Fibroblast of lung (primary cell): Measurements from ENCODE around the gene PCDHB4. TPM values are rescaled to one million over a fixed set of nuclear protein-coding genes. Genes with fewer than 3 reads are reported as not detected.
A peak's percentile ranks its signal among the peaks of the same experiment; 100 is the strongest.
"Not testable (repeated sequence)": the region's sequence is repeated elsewhere in the genome, so short reads cannot be mapped to it uniquely, and the experiment has no call there.

ENCODE experiments used
- DNase-seq, 2 donors: peaks; one replicate each; pipeline versions ENCODE4 v3.0.0 to v3.0.0-alpha.2; 2010; ENCODE audit warnings: low read depth in 2 of 2
- H2AFZ ChIP-seq: 2 replicates; pipeline ENCODE4 v1.5.1; 2012; ENCODE audit warnings: low read length, control low read depth, inconsistent platforms
- H3K27ac ChIP-seq: 2 replicates; pipeline ENCODE4 v1.5.1; 2011; ENCODE audit warnings: low read length, control low read depth; ENCODE audit not compliant: insufficient read depth
- H3K27me3 ChIP-seq: 2 replicates; pipeline ENCODE4 v1.5.1; 2011; ENCODE audit warnings: mild to moderate bottlenecking, low read length; ENCODE audit not compliant: control insufficient read depth, insufficient read depth
- H3K36me3 ChIP-seq: 2 replicates; pipeline ENCODE4 v1.5.1; 2011; ENCODE audit warnings: low read length; ENCODE audit not compliant: control insufficient read depth, insufficient read depth
- H3K4me1 ChIP-seq: 2 replicates; pipeline ENCODE4 v1.5.1; 2011; ENCODE audit warnings: low read length; ENCODE audit not compliant: control insufficient read depth, insufficient read depth; ENCODE audit errors: extremely low read depth
- H3K4me2 ChIP-seq: 2 replicates; pipeline ENCODE4 v1.5.1; 2011; ENCODE audit warnings: low read length, control low read depth; ENCODE audit not compliant: insufficient read depth; ENCODE audit errors: extremely low read depth
- H3K4me3 ChIP-seq, 4 experiments: fragments of 200-600 bp in 1 of 4; sonication (generic) in 1 of 4; replicated peaks in 1 of 4; 2 replicates each; pipeline ENCODE4 v1.5.1; 2011 to 2016; ENCODE audit warnings: low read length in 4 of 4, low read depth in 3 of 4, mild to moderate bottlenecking in 3 of 4, control low read depth in 2 of 4, inconsistent platforms in 1 of 4, mixed read lengths in 1 of 4; ENCODE audit not compliant: insufficient read depth in 1 of 4; ENCODE audit errors: control extremely low read depth in 1 of 4
- H3K79me2 ChIP-seq: 2 replicates; pipeline ENCODE4 v1.5.1; 2012; ENCODE audit warnings: mild to moderate bottlenecking, low read length, inconsistent platforms; ENCODE audit not compliant: control insufficient read depth, insufficient read depth
- H3K9ac ChIP-seq: 2 replicates; pipeline ENCODE4 v1.5.1; 2011; ENCODE audit warnings: mild to moderate bottlenecking, low read length, control low read depth; ENCODE audit not compliant: insufficient read depth
- H3K9me3 ChIP-seq: 2 replicates; pipeline ENCODE4 v1.5.1; 2012; ENCODE audit warnings: low read depth, low read length; ENCODE audit not compliant: control insufficient read depth, insufficient read depth
- H4K20me1 ChIP-seq: 2 replicates; pipeline ENCODE4 v1.5.1; 2011; ENCODE audit warnings: low read length; ENCODE audit not compliant: control insufficient read depth, insufficient read depth; ENCODE audit errors: extremely low read depth
- EZH2 ChIP-seq: IDR thresholded peaks from 2 replicates; pipeline ENCODE4 v1.5.1; 2012; ENCODE audit warnings: low read length, control low read depth, mild to moderate bottlenecking; ENCODE audit errors: missing control alignments
- polyA plus RNA-seq, 2 donors: library from polyadenylated mRNA; depleted of rRNA in 1 of 2; stranded (reverse) in 1 of 2; unstranded in 1 of 2; fragments of >200 nt; gene quantifications; 2 replicates each; pipeline ENCODE4 v1.2.1, GENCODE V29; 2011 to 2012; ENCODE audit warnings: missing spikeins in 1 of 2
- total RNA-seq: library from RNA; depleted of rRNA; stranded (reverse); fragments of >200 nt; gene quantifications from 2 replicates; pipeline ENCODE4 v1.2.1, GENCODE V29; 2014
- TF ChIP-seq, protein P1 (sequence below), 2 donors: IDR thresholded peaks in 1 of 2; conservative IDR thresholded peaks in 1 of 2; 1 replicate in 1 of 2; 2 replicates in 1 of 2; pipeline ENCODE4 v1.5.1; 2011 to 2012; ENCODE audit warnings: low read length in 2 of 2, control low read depth in 1 of 2, inconsistent platforms in 1 of 2, low read depth in 1 of 2, mild to moderate bottlenecking in 1 of 2

Gene PCDHB4
- total and polyA plus RNA-seq, 2 donors (not counting 1 experiment from before 2014, with no cell fraction given), result 0.27 to 0.50 TPM

DNA sequence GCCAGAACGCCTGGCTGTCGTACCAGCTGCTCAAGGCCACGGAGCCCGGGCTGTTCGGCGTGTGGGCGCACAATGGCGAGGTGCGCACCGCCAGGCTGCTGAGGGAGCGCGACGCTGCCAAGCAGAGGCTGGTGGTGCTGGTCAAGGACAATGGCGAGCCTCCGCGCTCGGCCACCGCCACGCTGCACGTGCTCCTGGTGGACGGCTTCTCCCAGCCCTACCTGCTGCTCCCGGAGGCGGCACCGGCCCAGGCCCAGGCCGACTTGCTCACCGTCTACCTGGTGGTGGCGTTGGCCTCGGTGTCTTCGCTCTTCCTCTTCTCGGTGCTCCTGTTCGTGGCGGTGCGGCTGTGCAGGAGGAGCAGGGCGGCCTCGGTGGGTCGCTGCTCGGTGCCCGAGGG, 25.0 kb upstream of the PCDHB4 start:
- not testable (repeated sequence) for H3K9me3 ChIP-seq, H3K27me3 ChIP-seq, H3K27ac ChIP-seq, H3K4me1 ChIP-seq, H3K36me3 ChIP-seq, H3K9ac ChIP-seq, H3K79me2 ChIP-seq, DNase-seq, H4K20me1 ChIP-seq, H2AFZ ChIP-seq, H3K4me3 ChIP-seq, H3K4me2 ChIP-seq

DNA sequence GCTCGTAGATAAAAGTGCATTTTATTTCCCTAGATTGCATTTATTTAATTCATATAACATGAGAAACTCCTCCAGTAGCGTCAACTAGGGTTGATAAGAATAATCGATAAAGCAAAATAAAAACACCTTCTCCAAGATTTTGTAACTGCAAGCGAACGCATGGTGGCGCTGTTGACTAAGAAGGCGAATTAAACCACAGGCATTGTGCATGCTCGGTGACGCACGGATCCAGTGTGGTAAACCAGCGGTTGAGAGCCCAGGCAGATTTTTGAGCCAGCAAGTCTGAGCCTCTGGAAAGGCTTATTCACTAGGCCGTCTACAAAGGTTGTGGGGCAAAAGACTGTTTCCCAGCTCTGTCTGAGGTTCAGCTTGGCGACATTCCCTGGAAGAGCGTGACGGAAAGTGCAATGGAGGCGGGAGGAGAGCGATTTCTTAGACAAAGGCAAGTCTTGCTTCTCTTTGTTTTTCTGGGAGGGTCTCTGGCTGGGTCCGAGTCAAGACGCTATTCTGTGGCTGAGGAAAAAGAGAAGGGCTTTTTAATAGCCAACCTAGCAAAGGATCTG, 21.3 kb upstream of the PCDHB4 start, which contains the start of gene PCDHB3:
TSS of gene PCDHB3 (plus strand) at position 231 of the 563 bp plus-strand sequence. CDS start at position 408, 177 bp downstream.
- H3K36me3 ChIP-seq, result no peaks in the 10 kb centered on the region
- H3K4me1 ChIP-seq, result no peaks in the 10 kb centered on the region
- H4K20me1 ChIP-seq, result no peaks in the 10 kb centered on the region
- peak within 1 kb of the TSS in 2 of 4 experiments; percentile 7 to 32 for H3K4me3 ChIP-seq
- H3K9me3 ChIP-seq, result no peaks in the 10 kb centered on the region
- TF ChIP-seq EZH2, result no peak
- TF ChIP-seq, protein P1, sequence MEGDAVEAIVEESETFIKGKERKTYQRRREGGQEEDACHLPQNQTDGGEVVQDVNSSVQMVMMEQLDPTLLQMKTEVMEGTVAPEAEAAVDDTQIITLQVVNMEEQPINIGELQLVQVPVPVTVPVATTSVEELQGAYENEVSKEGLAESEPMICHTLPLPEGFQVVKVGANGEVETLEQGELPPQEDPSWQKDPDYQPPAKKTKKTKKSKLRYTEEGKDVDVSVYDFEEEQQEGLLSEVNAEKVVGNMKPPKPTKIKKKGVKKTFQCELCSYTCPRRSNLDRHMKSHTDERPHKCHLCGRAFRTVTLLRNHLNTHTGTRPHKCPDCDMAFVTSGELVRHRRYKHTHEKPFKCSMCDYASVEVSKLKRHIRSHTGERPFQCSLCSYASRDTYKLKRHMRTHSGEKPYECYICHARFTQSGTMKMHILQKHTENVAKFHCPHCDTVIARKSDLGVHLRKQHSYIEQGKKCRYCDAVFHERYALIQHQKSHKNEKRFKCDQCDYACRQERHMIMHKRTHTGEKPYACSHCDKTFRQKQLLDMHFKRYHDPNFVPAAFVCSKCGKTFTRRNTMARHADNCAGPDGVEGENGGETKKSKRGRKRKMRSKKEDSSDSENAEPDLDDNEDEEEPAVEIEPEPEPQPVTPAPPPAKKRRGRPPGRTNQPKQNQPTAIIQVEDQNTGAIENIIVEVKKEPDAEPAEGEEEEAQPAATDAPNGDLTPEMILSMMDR (conservative IDR thresholded peaks at IDR 0.05 in 1 of 2, IDR thresholded peaks at IDR 0.05 in 1 of 2; ENCODE audit: low read depth in 1 of 2, low read length in 2 of 2), result peak; percentile 11 to 15
- H3K79me2 ChIP-seq, result no peaks in the 10 kb centered on the region
- no peak within 1 kb of the TSS for H3K4me2 ChIP-seq
- H3K9ac ChIP-seq, result no peak within 1 kb of the TSS
- H3K27me3 ChIP-seq, result no peaks in the 10 kb centered on the region
- H2AFZ ChIP-seq, result no peak within 1 kb of the TSS
- peak; percentile 6 to 26 for DNase-seq
- H3K27ac ChIP-seq, result no peak within 1 kb of the TSS

DNA sequence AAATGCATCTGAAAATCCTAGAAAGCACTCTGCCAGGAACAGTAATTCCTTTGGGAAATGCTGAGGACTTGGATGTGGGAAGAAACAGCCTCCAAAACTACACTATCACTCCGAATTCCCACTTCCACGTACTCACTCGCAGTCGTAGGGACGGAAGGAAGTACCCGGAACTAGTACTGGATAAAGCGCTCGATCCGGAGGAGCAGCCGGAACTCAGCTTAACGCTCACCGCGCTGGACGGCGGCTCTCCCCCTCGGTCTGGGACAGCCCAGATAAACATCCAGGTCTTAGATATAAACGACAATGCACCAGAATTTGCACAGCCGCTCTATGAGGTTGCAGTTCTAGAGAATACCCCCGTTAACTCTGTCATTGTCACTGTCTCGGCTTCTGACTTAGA, 20.6 kb upstream of the PCDHB4 start:
- no peak overlapping the region for H3K9ac ChIP-seq
- no peak overlapping the region for H2AFZ ChIP-seq
- H3K9me3 ChIP-seq, result no peaks in the 10 kb centered on the region
- no peaks in the 10 kb centered on the region for H3K79me2 ChIP-seq
- no peak for DNase-seq
- H3K4me2 ChIP-seq, result no peak overlapping the region
- no peaks in the 10 kb centered on the region for H3K27me3 ChIP-seq
- no peak overlapping the region for H3K27ac ChIP-seq
- no peaks in the 10 kb centered on the region for H4K20me1 ChIP-seq
- H3K4me3 ChIP-seq, result peak overlapping the region in 2 of 4 experiments; percentile 7 to 32
- no peaks in the 10 kb centered on the region for H3K36me3 ChIP-seq
- TF ChIP-seq, protein P1 (conservative IDR thresholded peaks at IDR 0.05 in 1 of 2, IDR thresholded peaks at IDR 0.05 in 1 of 2; ENCODE audit: low read depth in 1 of 2, low read length in 2 of 2), result no peak
- TF ChIP-seq EZH2, result no peak
- H3K4me1 ChIP-seq, result no peaks in the 10 kb centered on the region

DNA sequence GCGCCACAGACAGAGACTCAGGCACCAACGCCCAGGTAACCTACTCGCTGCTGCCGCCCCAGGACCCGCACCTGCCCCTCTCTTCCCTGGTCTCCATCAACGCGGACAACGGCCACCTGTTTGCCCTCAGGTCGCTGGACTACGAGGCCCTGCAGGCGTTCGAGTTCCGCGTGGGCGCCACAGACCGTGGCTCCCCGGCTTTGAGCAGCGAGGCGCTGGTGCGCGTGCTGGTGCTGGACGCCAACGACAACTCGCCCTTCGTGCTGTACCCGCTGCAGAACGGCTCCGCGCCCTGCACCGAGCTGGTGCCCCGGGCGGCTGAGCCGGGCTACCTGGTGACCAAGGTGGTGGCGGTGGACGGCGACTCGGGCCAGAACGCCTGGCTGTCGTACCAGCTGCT, 19.5 kb upstream of the PCDHB4 start:
- not testable (repeated sequence) for H2AFZ ChIP-seq, H3K27me3 ChIP-seq, H3K4me2 ChIP-seq, H3K4me3 ChIP-seq, H3K36me3 ChIP-seq, H3K4me1 ChIP-seq, H3K9ac ChIP-seq, H4K20me1 ChIP-seq, DNase-seq, H3K9me3 ChIP-seq, H3K79me2 ChIP-seq, H3K27ac ChIP-seq

- H3K79me2 ChIP-seq, H3K27ac ChIP-seq, H2AFZ ChIP-seq, H3K4me1 ChIP-seq, H3K36me3 ChIP-seq, H3K27me3 ChIP-seq, H3K4me2 ChIP-seq, H3K4me3 ChIP-seq, H4K20me1 ChIP-seq, DNase-seq, H3K9ac ChIP-seq, H3K9me3 ChIP-seq: not testable (repeated sequence)
Measured at GRCh38 chr5:141102471-141102870, 19.1 kb upstream of the PCDHB4 start.
